ENCODE data around the gene NOTCH3.

NOTCH3 gene

DNA sequence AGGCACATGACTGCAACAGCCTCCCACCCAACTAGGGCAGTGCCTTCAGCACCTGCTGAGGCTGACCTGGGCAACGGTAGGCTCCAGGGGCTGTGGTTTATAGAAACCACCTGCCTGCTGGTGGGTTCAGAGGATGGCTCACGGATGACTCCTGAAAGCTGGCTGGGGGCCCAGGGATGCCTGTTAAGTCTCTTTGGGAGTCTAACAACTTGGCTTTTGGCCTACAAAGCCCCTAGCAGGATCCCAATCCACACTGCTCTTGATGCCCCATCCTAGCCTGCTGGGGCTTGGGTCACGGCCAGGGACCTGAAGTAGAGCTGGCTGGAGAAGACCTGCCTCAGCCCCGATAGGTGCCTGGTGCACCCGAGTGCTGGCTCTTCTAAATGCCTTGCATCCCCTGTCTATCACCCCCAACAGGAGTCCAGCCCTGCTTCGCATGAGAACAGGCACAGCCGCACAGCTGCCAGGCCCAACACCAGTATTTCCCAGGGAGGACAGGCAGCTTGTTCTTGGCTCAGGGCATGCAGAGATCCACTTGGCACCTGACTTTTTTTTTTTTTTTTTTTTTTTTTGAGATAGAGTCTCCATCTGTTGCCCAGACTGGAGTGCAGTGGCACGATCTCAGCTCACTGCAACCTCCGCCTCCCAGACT is 40.6 kb upstream of the NOTCH3 start:
- H3K4me3 ChIP-seq (ENCODE audit: low read depth, low read length), result no peak overlapping the region
- DNase-seq (ENCODE audit: low read depth), result no peak
- TF ChIP-seq, protein P1, sequence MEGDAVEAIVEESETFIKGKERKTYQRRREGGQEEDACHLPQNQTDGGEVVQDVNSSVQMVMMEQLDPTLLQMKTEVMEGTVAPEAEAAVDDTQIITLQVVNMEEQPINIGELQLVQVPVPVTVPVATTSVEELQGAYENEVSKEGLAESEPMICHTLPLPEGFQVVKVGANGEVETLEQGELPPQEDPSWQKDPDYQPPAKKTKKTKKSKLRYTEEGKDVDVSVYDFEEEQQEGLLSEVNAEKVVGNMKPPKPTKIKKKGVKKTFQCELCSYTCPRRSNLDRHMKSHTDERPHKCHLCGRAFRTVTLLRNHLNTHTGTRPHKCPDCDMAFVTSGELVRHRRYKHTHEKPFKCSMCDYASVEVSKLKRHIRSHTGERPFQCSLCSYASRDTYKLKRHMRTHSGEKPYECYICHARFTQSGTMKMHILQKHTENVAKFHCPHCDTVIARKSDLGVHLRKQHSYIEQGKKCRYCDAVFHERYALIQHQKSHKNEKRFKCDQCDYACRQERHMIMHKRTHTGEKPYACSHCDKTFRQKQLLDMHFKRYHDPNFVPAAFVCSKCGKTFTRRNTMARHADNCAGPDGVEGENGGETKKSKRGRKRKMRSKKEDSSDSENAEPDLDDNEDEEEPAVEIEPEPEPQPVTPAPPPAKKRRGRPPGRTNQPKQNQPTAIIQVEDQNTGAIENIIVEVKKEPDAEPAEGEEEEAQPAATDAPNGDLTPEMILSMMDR (IDR thresholded peaks at IDR 0.05; ENCODE audit: low read depth, low read length, missing control alignments), result no peak

DNA sequence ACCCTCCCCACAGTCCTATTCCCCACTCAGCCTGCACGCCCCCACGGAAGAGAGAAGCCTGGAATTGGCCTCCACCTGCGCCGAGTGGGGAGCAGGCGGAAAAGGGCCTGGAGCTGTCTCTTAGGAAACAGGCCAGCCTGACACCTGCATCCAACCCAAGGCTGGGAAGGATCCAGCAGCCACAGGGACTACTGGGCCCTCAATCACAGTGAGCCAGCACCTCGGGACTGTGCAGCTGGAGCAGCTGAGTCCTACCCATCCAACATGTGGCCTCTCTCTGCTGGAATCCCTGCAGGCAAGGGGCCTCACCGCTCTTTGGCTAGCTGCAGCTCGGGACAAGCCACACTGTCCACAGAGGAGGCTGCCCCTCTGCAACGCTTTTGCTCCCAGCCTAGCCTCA is 39.7 kb upstream of the NOTCH3 start:
- H3K4me3 ChIP-seq (ENCODE audit: low read depth, low read length), result no peak overlapping the region
- TF ChIP-seq, protein P1 (IDR thresholded peaks at IDR 0.05; ENCODE audit: low read depth, low read length, missing control alignments), result no peak
- DNase-seq (ENCODE audit: low read depth), result no peak

DNA sequence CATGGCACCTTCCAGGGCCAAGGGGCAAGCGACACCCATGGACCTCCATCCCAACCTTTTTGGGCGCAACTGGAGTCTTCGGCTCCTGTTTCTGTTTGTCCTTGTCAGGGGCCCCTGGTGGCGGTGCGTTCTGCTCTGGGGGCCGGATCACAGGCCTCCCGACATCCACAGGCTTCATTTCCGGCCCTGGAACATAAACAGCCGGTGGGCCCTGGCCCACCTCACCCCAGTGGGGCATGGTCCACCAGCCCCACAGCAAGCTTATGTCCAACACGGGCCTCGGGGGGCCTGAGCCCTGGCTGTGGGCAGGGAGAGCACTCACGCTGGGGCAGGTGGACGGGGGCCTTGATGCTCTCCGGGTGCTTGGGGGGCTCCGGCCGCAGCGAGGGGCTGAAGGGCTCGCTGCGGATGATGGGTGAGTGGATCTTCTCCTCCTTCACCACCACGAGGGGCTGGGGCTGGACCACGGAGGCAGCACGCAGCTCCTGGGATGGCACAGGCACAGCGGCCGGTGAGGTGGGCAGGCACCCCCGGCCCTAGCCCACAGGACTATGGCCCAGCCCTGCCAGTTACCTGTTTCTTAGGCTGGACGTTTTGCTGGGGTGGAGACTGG is 38.6 kb upstream of the NOTCH3 start:
- no peak overlapping the region for H3K4me3 ChIP-seq (ENCODE audit: low read depth, low read length)
- TF ChIP-seq, protein P1 (IDR thresholded peaks at IDR 0.05; ENCODE audit: low read depth, low read length, missing control alignments), result no peak
- no peak for DNase-seq (ENCODE audit: low read depth)

DNA sequence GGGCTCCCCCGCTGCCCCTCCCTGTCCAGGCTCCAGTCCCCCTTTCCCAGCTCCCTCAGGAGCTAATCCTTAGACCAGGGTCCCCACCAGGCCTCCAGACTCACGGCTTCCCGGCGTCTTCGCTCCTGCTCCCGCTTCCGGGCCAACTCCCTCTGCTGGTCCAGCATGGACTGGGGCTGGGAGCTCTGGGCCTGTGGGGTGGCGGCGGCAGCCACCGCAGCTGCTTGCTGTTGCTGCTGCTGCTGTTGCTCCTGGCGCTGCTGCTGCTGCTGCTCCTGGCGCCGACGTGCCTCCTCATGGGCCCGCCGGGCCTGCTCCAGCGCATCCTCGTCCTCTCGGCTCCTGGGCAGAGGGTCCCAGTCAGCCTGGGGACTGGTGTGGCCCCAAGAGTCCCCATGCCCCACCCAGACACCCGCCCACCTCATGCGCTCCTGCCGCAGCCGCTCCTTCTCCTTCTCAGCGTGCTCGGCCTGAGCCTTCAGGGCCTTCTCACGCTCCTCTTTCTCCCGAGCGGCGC is 37.9 kb upstream of the NOTCH3 start:
- TF ChIP-seq, protein P1 (IDR thresholded peaks at IDR 0.05; ENCODE audit: low read depth, low read length, missing control alignments), result no peak
- no peak overlapping the region for H3K4me3 ChIP-seq (ENCODE audit: low read depth, low read length)
- no peak for DNase-seq (ENCODE audit: low read depth)

DNA sequence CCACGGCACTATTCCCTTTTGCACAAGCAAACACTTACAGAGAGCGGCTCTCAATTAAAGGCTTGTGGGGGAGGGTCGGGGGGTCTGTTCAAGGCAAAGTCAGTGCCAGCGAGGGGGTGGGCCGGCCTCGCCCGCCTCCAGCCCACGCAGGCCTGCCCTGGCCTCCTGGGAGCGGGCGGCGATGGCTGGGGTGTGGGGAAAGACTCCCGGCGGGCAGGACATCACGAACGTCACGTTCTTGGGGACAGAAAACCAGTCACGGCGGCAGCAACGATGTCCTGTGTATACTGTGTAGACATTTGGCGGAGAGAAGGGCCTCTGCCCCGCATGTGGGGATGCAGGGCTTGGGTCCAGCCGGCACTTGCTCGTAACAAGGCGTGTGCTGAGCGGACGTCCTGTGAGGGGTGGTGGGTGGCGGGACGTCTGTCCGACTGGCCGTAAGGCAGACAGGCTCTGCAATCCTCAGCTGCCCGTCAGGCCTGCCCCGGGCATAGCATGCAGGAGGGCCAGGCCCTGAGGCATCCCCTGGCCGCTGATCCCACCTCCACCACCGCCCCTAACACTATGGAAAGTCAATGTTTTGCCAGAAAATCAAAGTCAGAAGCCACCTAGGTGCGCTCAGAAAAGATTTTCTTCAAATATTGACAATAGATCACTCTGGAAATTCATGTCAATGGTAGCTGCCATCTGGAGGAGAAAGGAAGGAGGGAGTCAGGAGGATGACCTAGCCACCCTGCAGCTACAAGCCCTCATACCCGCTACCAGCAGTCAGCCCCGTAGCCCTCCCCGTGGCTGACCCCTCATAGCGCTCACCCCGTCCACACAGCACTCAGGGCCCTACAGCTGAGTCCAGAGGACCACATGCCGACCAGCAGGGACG is 37.2 kb upstream of the NOTCH3 start:
- TF ChIP-seq, protein P1 (IDR thresholded peaks at IDR 0.05; ENCODE audit: low read depth, low read length, missing control alignments), result no peak
- DNase-seq (ENCODE audit: low read depth), result no peak
- no peak overlapping the region for H3K4me3 ChIP-seq (ENCODE audit: low read depth, low read length)

DNA sequence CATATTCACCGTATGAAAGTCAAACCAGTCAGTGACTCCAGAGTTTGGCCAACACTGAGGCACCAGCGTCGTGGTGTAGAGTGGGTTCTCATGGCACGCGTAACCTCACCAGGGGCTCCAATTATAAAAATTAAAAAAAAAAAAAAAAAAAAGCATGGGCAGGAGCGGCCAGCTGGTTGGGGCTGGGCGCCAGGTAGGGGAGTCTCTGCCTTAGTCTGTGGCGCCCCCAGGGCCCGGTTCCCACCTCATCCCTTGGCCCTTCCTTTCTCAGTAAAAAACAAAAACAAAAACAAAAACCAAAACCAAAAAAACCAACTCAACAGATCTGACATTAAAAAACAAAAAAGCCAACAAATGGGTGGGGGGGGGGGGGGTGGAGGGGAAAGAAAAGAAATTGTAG is 36.1 kb upstream of the NOTCH3 start:
- H3K4me3 ChIP-seq (ENCODE audit: low read depth, low read length), result no peak overlapping the region
- TF ChIP-seq, protein P1 (IDR thresholded peaks at IDR 0.05; ENCODE audit: low read depth, low read length, missing control alignments), result no peak
- no peak for DNase-seq (ENCODE audit: low read depth)
